SW 1271 (cell line): ENCODE measurements around the gene CFAP251.

Experiments
- DNase-seq, 2 experiments: peaks; one replicate each; lab custom pipeline; 2025; lab: John Stamatoyannopoulos, UW

Gene CFAP251

GRCh38 chr12:121943926-121944325 is 25.5 kb downstream of the CFAP251 start:
- no peak for DNase-seq

- DNase-seq, result no peak
These were observed 28.1 kb downstream of the CFAP251 start for GRCh38 chr12:121946313-121947025.

- no peak for DNase-seq
These were observed 29.6 kb downstream of the CFAP251 start for GRCh38 chr12:121947981-121948380.

DNA sequence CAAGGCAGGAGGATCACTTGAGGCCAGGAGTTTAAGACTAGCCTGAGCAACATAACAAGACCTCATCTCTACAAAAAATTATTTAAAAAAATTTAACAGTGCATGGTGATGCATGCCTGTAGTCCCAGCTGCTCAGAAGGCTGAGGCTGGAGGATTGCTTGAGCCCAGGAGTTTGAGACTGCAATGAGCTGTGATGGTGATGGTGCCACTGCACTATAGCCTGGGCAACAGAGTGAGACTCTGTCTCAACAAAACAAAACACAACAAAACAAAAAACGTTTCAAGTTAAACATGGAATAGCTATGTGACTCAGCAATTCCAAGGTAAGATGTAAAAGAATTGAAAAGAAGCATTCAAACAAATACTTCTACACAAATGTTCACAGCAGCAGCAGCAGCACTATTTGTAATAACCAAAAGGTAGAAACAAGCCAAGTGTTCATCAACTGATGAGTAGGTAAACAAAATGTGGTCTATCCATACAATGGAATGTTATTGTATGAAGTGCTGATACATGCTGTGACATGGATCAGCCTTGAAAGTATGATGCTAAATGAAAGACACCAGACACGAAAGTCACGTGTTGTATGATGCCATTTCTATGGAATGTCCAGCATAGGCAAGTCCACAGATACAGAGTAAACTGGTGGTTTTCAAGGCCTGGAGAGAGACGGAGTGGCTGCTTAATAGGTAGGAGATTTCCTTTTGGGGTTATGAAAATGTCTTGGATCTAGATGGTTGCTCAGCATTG is 31.4 kb downstream of the CFAP251 start:
- no peak for DNase-seq

DNA sequence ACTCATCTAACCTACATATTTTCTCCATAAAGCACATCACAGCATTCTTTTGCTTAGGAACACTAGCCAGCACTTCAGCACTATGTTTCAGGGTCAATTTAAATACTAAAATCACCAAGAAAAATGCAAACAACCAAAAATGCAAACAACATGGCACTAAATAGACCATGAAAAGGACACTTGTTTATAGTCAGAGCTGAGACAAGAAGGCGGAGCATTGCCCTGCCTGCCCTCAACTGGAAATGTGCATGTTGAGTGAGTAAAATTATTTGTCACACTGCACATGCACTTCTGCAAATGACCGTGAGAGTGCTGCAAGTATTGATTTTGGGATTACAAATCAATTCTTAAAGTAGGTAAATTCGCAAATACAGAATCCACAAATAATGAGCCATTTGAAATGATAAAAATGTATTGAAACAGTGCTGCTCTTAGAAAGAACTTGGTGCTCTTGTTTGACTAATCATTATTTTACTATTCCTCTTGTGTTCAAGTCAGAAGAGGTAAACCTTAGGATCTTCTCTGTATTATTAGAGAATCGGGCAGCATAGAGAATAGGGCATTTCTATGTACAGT is 34.8 kb downstream of the CFAP251 start:
- no peak for DNase-seq

DNA sequence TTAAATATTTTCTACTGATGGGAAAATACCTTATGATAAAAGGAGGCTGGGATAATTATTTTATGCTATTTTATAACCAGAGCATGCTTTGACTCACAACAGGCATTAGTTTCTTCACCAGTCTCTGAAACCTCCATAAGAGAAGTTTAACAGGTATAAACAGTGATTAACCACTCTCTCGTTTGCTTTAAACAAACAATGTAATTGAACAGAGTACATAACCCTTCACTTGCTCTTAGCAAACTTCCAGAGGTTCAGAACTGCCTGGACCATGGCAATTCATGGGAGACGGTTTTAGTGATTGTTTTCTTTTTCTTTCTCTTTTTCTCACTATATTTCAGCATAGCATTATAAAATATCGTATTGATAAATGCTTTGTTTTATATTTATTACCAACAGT is 35.3 kb downstream of the CFAP251 start:
- no peak for DNase-seq

GRCh38 chr12:121955258-121956237 is 37.2 kb downstream of the CFAP251 start:
- peak in 1 of 2 experiments; percentile 30 for DNase-seq

- no peak for DNase-seq
These were observed 39.6 kb downstream of the CFAP251 start for GRCh38 chr12:121957861-121958515.

- DNase-seq, result no peak
These were observed 40.3 kb downstream of the CFAP251 start for GRCh38 chr12:121958541-121959240.

DNA sequence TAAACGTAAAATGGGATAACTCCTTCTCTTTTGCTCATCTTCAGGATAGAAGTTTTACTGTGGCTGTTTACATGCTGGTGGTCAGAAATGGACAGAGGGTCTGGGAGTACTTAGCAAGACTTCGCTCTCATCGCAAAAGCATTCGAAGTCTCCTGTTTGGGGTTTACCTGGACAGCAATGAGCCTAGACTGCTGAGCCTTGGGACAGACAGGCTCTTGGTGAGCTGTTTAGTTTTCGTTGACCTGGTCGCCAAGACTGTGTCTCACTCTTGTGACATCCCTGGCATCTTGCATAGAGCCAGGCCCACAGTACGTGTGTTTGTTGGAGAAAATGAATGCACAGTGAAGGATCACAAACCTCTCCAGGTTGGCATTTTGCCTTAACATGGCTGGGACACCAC is 42.1 kb downstream of the CFAP251 start:
- DNase-seq, result no peak

DNA sequence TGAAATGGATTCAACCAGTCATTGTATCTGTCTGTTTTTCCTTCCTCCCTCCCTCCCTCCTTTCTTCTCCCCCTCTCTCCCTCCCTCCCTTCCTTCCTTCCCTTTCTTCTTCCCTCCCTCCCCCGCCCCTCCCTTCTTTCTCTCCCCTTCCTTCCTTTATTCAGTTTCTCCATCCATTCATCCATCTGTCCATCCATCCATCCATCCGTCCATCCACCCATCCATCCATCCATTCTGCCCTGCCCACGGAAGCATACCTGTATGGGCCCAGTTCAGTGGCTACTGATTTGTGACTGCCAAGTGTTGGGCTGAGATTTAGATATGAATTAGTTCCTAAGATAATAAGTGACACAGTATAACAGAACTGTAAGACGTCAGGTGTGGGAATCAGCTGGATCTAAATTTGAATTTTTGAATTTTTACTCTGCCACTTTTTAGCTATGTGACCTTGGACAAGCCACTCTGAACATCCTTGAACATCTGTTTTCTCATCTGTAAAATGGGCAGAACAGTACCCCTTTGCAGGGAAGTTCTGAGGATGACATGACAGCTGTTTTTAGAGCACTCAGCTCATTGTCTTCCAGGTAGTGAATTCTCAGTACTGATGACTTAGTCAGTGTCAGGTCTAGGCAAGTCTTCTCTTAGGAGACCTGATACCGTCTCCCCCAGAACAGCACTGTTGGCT is 42.9 kb downstream of the CFAP251 start:
- no peak for DNase-seq

GRCh38 chr12:121963341-121964018 is 45.1 kb downstream of the CFAP251 start:
- no peak for DNase-seq

DNA sequence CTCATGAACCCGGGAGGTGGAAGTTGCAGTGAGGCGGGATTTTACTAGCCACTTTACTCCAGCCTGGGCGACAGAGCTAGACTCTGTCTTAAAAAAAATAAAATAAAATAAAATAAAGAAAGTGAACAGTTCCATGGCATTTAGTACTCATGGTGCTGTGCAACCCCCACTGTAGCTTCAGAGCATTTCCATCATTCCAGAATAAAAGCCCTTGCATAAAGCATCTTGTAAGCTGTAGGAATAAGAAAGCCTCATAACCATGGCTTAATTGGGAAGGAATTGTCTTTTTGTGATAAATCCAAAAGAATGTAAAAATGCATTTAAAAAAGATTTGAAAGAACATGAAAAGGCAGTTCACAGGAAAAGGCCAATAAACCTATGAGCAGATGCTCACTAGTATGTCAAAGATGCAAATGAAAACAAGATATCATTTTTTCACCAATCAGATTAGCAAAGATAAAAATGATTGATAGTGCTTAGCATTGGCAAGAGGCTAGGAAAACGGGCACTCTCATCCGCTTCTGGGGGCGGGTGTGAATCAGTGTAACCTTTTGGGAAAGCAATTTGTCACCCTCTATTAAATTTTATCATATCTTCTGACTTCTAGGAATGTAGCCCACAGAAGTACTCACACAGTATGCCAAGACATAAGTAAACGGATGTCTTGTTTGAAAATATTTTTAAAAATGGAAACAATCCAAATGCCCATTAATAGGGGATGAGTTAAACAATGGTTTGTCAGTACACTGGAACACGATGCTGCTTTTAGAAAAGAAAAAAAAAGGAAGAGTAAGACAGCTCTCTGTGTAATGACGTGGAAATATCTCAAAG is 46.6 kb downstream of the CFAP251 start:
- no peak for DNase-seq

GRCh38 chr12:121966959-121967358 is 48.6 kb downstream of the CFAP251 start:
- DNase-seq, result no peak

DNA sequence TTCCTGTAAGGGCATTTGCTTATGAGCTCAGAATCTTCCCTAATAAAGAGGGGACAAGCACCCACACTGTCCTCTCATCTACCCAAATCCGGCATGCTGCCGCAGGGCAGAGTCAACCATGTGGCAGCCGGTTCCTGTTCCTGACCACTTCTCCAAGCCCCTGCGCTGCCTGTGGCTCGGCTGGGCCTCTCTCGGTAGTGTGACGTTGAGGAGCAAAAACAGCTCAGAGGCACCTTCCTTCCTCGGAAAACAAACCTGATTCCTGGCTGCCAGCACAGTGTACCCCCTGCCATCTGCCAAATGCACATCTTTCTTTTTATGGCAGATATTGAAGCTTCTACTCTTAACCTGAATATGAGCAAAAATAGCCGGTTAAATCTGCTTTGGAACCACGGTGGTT is 50.5 kb downstream of the CFAP251 start:
- DNase-seq, result no peak

- DNase-seq, result no peak
These were observed 51.3 kb downstream of the CFAP251 start for GRCh38 chr12:121969726-121970125.

DNA sequence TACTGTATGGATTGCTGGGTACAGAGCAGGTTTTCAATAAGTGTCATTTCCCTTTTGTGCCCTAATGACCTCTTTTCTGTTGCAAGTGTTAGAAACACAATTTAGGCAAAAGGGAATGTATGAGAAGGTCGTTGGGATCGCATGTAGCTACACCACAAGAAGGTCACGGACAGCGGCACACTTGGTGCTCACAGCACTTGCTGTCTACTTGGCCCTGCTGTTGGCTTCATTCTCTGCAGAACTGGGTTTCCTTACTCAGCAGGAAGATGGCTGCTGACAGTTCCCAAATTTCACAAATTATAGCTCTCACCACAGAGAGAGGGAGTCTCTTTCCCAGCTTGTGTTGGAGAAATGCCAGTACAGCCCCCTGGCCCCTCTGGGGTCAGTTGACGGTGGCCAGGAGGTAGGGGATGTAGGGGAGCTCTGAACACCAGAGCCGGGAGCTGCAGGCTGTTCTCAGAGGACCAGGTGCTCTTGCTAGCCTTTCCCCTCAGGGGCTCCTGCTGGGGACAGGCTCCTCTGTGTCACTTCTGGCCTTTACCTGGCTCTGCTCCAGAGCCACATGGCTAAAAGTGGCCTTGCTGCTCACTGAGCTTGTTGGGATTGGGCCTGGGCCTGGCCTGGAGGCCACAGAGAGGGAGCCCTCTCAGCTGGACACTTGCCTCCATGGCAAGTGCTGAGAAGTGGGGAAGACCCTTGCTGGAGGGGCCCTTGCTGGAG is 52.3 kb downstream of the CFAP251 start:
- no peak for DNase-seq
